Measurements from ENCODE around the gene RASSF10.

DNA sequence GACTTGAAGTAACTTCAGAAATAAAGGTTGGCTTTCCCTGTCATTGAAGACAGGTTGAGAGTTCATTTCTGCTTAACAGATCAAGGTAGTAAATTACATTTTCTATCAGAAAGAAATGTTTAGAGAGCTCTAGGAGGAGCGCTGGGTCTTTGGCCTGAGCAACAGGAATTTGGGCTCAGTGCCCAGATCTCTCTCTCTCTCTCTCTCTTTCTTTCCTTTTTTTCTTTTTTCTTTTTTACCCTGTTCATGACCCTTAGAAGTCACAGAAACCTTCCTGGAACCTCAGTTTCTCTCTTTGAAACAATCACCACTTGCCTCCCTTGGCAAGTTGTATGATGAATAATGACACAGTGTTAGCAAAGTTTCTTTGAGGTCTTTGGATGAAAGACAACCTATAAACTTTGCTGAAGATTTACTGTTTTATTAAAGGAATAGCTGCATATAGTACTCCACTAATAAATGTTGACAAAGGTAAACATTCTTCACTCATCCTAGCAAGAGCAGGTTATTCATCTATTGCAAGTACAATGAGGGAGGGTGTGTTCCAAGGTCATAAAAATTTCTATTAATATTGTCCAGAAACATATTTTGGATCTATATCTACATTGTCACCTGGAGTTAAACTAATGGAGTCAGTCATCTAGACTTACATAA, 35.5 kb upstream of the RASSF10 start:
- TF ChIP-seq EZH2 (IDR thresholded peaks at IDR 0.05) (no peak), EZH2phosphoT487 (IDR thresholded peaks at IDR 0.05) (no peak)
- TF ChIP-seq, protein P1, sequence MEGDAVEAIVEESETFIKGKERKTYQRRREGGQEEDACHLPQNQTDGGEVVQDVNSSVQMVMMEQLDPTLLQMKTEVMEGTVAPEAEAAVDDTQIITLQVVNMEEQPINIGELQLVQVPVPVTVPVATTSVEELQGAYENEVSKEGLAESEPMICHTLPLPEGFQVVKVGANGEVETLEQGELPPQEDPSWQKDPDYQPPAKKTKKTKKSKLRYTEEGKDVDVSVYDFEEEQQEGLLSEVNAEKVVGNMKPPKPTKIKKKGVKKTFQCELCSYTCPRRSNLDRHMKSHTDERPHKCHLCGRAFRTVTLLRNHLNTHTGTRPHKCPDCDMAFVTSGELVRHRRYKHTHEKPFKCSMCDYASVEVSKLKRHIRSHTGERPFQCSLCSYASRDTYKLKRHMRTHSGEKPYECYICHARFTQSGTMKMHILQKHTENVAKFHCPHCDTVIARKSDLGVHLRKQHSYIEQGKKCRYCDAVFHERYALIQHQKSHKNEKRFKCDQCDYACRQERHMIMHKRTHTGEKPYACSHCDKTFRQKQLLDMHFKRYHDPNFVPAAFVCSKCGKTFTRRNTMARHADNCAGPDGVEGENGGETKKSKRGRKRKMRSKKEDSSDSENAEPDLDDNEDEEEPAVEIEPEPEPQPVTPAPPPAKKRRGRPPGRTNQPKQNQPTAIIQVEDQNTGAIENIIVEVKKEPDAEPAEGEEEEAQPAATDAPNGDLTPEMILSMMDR (IDR thresholded peaks at IDR 0.05) = no peak

Data from neural progenitor cell (in vitro differentiated cells).